ENCODE measurements around the gene EXOC4. TPM values are rescaled to one million over a fixed set of nuclear protein-coding genes. Genes with fewer than 3 reads are reported as not detected.

EXOC4 gene
- total and polyA plus RNA-seq, 7 donors: 7.6 to 63.0 (median 29.1) TPM

DNA sequence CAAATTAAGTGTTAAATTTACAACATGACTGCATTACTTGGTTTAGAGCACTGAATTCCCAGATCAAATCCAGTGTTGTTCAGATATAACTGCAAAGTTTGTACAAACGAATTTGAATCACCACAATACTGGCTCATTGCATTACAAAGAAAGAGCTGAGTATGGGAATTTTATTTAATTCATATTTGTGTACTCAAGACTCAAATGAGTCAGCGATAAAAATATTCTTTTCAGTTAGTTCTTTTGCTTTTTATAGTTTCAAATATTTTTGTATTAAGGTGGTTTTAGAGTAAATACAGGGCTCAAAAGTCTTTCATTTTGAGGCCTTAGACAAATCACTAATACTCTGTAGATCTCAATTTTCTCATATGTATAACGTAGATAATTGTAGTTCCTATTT, 805.6 kb downstream of the EXOC4 start:
- ATAC-seq: no peak
- H3K4me1 ChIP-seq: no peaks in the 10 kb centered on the region
- no peak for TF ChIP-seq CTCF (IDR thresholded peaks at IDR 0.05)
- no peaks in the 10 kb centered on the region for H3K36me3 ChIP-seq (ENCODE audit: insufficient read depth in 1 of 2, low read depth in 1 of 2)
- no peaks in the 10 kb centered on the region for H3K9me3 ChIP-seq
- 94 to 96% (median 94%) methylated on average over 3 of the region's 3 CpGs for WGBS, 3 donors
- no peak overlapping the region for H3K27ac ChIP-seq
- H3K27me3 ChIP-seq (ENCODE audit: insufficient read depth in 3 of 3, low read length in 2 of 3): no peaks in the 10 kb centered on the region
- no peak for DNase-seq
- intact Hi-C loops (cut with DNase I): no loop called here
- H3K4me3 ChIP-seq: no peak overlapping the region

DNA sequence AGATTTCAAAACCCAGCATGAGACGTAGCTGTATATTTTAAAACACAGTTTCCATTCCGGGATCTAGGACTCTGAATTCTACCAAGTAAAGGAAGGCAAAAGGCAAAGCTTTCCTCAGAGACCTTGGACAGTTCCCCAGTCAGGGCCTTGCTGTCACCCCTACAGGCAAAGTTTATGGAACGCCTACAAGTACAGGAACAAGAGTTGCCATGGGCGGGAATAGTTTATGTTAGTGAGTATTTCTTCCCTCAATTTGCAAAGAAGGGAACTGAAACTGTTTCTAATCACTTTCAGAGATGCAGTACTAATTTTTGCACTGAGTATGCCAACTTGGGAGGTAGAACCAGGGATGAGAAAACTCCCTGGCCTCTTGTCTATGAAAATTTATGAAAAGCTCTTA, 806.1 kb downstream of the EXOC4 start:
- Histone ChIP-seq H3K27ac (no peak overlapping the region), H3K4me1 (no peaks in the 10 kb centered on the region), H3K4me3 (no peak overlapping the region), H3K36me3 (ENCODE audit: insufficient read depth in 1 of 2, low read depth in 1 of 2) (peaks cover 0 to 4% of the 10 kb centered on the region in 2 donors), H3K27me3 (ENCODE audit: insufficient read depth in 3 of 3, low read length in 2 of 3) (no peaks in the 10 kb centered on the region), H3K9me3 (no peaks in the 10 kb centered on the region)
- intact Hi-C loops (cut with DNase I): no loop called here
- ATAC-seq: no peak
- TF ChIP-seq CTCF (IDR thresholded peaks at IDR 0.05): no peak
- WGBS, 3 donors: 89 to 90% (median 90%) methylated on average over 4 of the region's 4 CpGs
- DNase-seq: no peak

- peaks cover 0 to 6% of the 10 kb centered on the region in 2 donors for H3K36me3 ChIP-seq (ENCODE audit: insufficient read depth in 1 of 2, low read depth in 1 of 2)
- no peaks in the 10 kb centered on the region for H3K9me3 ChIP-seq
- DNase-seq (no peak), ATAC-seq (no peak)
- WGBS, 3 donors: 92 to 100% (median 94%) methylated on average over 1 of the region's 1 CpG
- no peak overlapping the region for H3K4me3 ChIP-seq
- H3K27me3 ChIP-seq (ENCODE audit: insufficient read depth in 3 of 3, low read length in 2 of 3): no peaks in the 10 kb centered on the region
- H3K4me1 ChIP-seq: no peaks in the 10 kb centered on the region
- no peak overlapping the region for H3K27ac ChIP-seq
- no peak for TF ChIP-seq CTCF (IDR thresholded peaks at IDR 0.05)
- intact Hi-C loops (cut with DNase I): no loop called here
Measured at GRCh38 chr7:134059921-134060320, 807.0 kb downstream of the EXOC4 start.

DNA sequence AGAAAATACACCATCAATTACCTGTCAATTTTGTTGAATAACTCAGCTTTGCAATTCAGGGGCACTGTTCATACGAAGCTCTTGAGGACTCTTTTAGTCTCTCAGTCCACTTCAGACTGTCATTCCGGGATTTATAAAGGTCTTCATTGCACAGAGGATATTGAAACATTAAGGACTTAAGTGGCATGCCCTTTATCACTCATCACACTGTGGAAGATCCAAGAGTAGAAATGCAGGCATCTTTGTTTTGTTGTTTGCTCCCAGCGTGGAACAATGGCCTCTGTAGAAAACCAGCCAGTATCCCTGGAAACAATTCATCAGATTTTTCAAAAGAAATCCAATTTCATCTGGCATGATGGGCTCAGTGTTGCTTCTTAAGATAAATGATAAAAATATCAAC, 808.0 kb downstream of the EXOC4 start:
- ATAC-seq: no peak
- intact Hi-C loops (cut with DNase I): no loop called here
- WGBS, 3 donors: 89 to 95% (median 90%) methylated on average over 3 of the region's 3 CpGs
- TF ChIP-seq CTCF (IDR thresholded peaks at IDR 0.05): no peak
- no peak overlapping the region for H3K27ac ChIP-seq
- H3K4me3 ChIP-seq: no peak overlapping the region
- no peaks in the 10 kb centered on the region for H3K9me3 ChIP-seq
- peaks cover 0 to 10% of the 10 kb centered on the region in 2 donors for H3K36me3 ChIP-seq (ENCODE audit: insufficient read depth in 1 of 2, low read depth in 1 of 2)
- no peak for DNase-seq
- no peaks in the 10 kb centered on the region for H3K27me3 ChIP-seq (ENCODE audit: insufficient read depth in 3 of 3, low read length in 2 of 3)
- H3K4me1 ChIP-seq: no peaks in the 10 kb centered on the region

- no peaks in the 10 kb centered on the region for H3K27me3 ChIP-seq (ENCODE audit: insufficient read depth in 3 of 3, low read length in 2 of 3)
- no peak overlapping the region for H3K27ac ChIP-seq
- WGBS, 3 donors: 86 to 90% (median 88%) methylated on average over 4 of the region's 4 CpGs
- H3K9me3 ChIP-seq: no peaks in the 10 kb centered on the region
- TF ChIP-seq CTCF (IDR thresholded peaks at IDR 0.05): no peak
- DNase-seq (no peak), ATAC-seq (no peak)
- no peaks in the 10 kb centered on the region for H3K4me1 ChIP-seq
- peaks cover 0 to 10% of the 10 kb centered on the region in 2 donors for H3K36me3 ChIP-seq (ENCODE audit: insufficient read depth in 1 of 2, low read depth in 1 of 2)
- H3K4me3 ChIP-seq: no peak overlapping the region
- intact Hi-C loops (cut with DNase I): no loop called here
Measured at GRCh38 chr7:134062460-134062859, 809.6 kb downstream of the EXOC4 start.
